H7 (cell line): ENCODE results near the gene ARHGAP40. TPM values are rescaled to one million over a fixed set of nuclear protein-coding genes. Genes with fewer than 3 reads are reported as not detected.
"Not testable (repeated sequence)": the region's sequence is repeated elsewhere in the genome, so short reads cannot be mapped to it uniquely, and the experiment has no call there.

Experiments used
- DNase-seq: peaks from one replicate; pipeline ENCODE4 v3.0.0; 2012
- H3K27me3 ChIP-seq: 2 replicates; pipeline ENCODE4 v1.6.0; 2011; ENCODE audit warnings: mild to moderate bottlenecking, low read length; ENCODE audit not compliant: control insufficient read depth, insufficient read depth
- H3K36me3 ChIP-seq: replicated peaks from 2 replicates; pipeline ENCODE4 v1.5.1; 2011; ENCODE audit warnings: low read length; ENCODE audit not compliant: control insufficient read depth, insufficient read depth
- H3K4me3 ChIP-seq: 2 replicates; pipeline ENCODE4 v1.5.1; 2011; ENCODE audit warnings: low read depth, mild to moderate bottlenecking, control low read depth, low read length, moderate library complexity; ENCODE audit not compliant: insufficient read depth
- total RNA-seq: library from RNA; depleted of rRNA; stranded (reverse); fragments of >200 nt; shearing (Covaris generic); gene quantifications from 2 replicates; pipeline ENCODE4 v1.2.3, GENCODE V29; 2014

Gene ARHGAP40
- total RNA-seq, 1 experiment from 2014 or later, result 13.2 TPM

- no peak for DNase-seq
- no peaks in the 10 kb centered on the region for H3K27me3 ChIP-seq
- H3K36me3 ChIP-seq, result no peaks in the 10 kb centered on the region
Measured at GRCh38 chr20:38581013-38581412, 20.6 kb upstream of the ARHGAP40 start, which contains the start of gene ADIG. Gene ADIG (plus strand): TSS chr20:38581197. CDS start chr20:38581251, 54 bp downstream.

DNA sequence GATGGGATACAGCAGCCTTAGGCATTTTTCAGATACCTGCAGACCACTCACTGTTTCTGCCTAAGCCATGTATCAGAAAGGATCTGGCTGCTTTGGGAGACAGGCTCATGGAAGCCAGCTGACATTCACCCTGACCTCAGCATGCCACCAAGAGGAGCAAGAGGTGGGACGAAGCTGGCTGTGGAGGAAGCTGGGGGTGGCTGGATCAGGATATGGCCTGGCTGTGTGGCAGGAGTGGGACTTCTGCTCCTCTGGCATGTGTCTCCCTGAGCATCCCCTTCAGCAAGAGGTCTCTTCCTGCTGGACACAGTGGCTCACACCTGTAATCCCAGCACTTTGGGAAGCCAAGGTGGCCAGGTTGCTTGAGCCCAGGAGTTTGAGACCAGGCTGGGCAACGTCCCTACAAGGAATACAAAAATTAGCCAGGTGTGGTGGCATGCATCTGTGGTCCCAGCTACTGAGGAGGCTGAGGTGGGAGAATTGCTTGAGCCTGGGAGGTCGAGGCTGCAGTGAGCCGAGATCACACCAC is 19.7 kb upstream of the ARHGAP40 start:
- no peak for DNase-seq
- Histone ChIP-seq H3K4me3 (no peak overlapping the region), H3K27me3 (no peaks in the 10 kb centered on the region), H3K36me3 (no peaks in the 10 kb centered on the region)

More at GRCh38 chr20:38581013-38581412, 20.6 kb upstream of the ARHGAP40 start, which contains the start of gene ADIG:
- H3K4me3 ChIP-seq, result no peak within 1 kb of the TSS

GRCh38 chr20:38583306-38583705 is 18.3 kb upstream of the ARHGAP40 start:
- Histone ChIP-seq H3K36me3 (no peaks in the 10 kb centered on the region), H3K4me3 (no peak overlapping the region), H3K27me3 (no peaks in the 10 kb centered on the region)
- no peak for DNase-seq

GRCh38 chr20:38584099-38584763 is 17.4 kb upstream of the ARHGAP40 start:
- H3K4me3 ChIP-seq, result no peak overlapping the region
- DNase-seq, result no peak
- no peaks in the 10 kb centered on the region for H3K27me3 ChIP-seq
- no peaks in the 10 kb centered on the region for H3K36me3 ChIP-seq

- no peak overlapping the region for H3K4me3 ChIP-seq
- no peak for DNase-seq
- no peaks in the 10 kb centered on the region for H3K27me3 ChIP-seq
- H3K36me3 ChIP-seq, result no peaks in the 10 kb centered on the region
Measured at GRCh38 chr20:38585404-38586180, 16.0 kb upstream of the ARHGAP40 start.

GRCh38 chr20:38586181-38586525 is 15.5 kb upstream of the ARHGAP40 start:
- DNase-seq, result no peak
- Histone ChIP-seq H3K27me3 (no peaks in the 10 kb centered on the region), H3K4me3 (no peak overlapping the region), H3K36me3 (no peaks in the 10 kb centered on the region)

DNA sequence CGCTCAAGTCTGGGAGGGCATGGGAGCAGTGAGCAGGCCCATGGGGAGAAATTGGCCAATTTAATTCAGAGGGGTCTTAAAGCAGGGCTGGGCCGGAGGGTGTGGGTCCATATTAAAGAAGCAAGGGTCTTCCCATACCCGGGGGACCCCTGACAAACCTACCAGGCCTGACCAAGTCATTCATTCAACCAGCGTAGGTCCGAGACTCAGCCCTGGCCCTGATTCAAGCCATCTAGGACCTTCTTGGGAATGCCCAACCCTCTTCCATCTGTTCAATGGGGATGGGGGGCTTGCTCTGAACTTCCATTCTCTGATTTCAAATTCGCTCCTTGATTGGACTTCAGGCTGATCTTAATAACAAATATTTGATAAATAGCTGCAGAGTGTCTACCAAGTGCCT is 13.3 kb upstream of the ARHGAP40 start:
- H3K4me3 ChIP-seq, result no peak overlapping the region
- DNase-seq, result no peak
- H3K36me3 ChIP-seq, result no peaks in the 10 kb centered on the region
- no peaks in the 10 kb centered on the region for H3K27me3 ChIP-seq

GRCh38 chr20:38589351-38589750 is 12.3 kb upstream of the ARHGAP40 start:
- H3K36me3 ChIP-seq, result no peaks in the 10 kb centered on the region
- no peaks in the 10 kb centered on the region for H3K27me3 ChIP-seq
- no peak for DNase-seq
- no peak overlapping the region for H3K4me3 ChIP-seq

DNA sequence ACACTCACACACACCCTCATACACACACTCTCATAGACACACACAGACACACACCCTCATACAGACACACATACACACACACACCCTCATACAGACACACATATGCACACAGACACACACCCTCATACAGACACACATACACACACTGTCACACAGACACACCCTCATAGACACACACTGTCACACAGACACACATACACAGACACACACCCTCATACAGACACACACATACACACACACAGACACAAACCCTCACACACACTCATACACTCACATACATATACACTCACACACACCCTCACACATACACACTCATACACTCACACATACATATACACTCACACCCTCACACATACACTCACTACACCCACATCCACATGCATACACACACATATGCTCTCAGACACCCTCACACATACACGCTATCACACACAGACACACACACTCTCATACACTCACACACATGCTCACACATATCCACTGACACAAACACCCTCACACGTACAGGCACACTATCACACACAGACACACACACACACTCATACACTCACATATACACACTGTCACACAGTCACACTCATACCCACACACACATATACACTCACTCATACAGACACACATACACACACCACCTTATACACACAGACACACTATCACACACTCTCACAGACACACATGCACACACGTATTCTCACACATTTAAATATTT is 11.5 kb upstream of the ARHGAP40 start:
- Histone ChIP-seq H3K4me3 (no peak overlapping the region), H3K27me3 (no peaks in the 10 kb centered on the region), H3K36me3 (no peaks in the 10 kb centered on the region)
- DNase-seq, result no peak

GRCh38 chr20:38590676-38591473 is 10.7 kb upstream of the ARHGAP40 start:
- no peak overlapping the region for H3K4me3 ChIP-seq
- DNase-seq, result peak; percentile 32

DNA sequence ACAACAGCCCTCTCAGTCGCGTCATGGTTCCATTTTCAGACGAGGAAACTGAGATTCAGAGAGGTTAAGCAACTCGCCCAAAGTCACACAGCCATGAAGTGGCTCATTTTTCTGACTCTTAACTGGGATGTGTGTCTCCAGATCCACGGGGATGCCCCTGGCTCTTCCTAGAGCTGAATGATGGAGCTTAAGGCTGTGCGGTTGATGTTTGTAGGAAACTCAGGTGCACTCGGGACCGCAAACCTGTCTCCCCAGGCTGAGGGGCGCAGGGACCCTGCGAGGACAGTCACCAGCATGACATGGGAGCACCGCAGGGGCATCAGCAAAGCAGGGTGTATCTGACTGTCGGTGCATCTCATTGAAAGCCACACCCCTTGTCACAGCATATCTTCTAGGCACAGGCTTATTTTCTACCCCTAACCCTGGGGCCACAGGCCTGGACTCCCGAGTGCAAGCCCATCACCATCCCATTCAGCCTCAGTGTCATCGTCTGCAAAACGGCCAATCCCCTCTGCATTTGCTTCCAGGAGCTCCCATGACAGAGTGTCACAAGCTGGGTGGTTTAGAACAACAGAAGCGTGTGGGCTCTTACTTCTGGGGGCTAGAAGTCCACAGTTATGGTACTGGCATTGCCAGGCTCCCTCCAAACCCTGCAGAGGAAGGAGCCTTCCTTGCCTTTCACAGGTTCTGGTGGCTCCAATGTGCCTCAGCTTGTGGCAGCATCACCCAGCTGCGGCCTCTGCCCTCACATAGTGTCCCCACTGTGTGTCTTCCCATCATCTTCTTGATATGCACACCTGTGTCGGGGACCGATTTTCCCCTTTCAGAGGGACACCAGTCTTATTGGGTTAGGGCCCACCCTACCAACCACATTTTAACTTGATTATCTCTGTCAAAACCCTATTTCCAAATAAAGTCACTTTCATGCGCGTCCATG is 9.9 kb upstream of the ARHGAP40 start:
- Histone ChIP-seq H3K27me3 (no peaks in the 10 kb centered on the region), H3K36me3 (no peaks in the 10 kb centered on the region), H3K4me3 (no peak overlapping the region)
- peak; percentile 10 for DNase-seq

More at GRCh38 chr20:38590676-38591473, 10.7 kb upstream of the ARHGAP40 start:
- H3K27me3 ChIP-seq, result no peaks in the 10 kb centered on the region
- H3K36me3 ChIP-seq, result no peaks in the 10 kb centered on the region

DNA sequence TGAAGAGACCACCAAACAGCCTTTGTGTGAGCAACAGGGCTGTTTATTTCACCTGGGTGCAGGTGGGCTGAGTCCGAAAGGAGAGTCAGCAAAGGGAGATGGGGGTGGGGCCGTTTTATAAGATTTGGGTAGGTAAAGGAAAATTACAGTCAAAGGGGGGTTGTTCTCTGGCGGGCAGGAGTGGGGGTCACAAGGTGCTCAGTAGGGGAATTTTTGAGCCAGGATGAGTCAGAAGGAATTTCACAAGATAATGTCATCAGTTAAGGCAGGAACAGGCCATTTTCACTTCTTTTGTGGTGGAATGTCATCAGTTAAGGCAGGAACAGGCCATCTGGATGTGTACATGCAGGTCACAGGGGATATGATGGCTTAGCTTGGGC is 9.2 kb upstream of the ARHGAP40 start:
- not testable (repeated sequence) for H3K27me3 ChIP-seq, H3K4me3 ChIP-seq, DNase-seq, H3K36me3 ChIP-seq

GRCh38 chr20:38594281-38594680 is 7.3 kb upstream of the ARHGAP40 start:
- not testable (repeated sequence) for H3K27me3 ChIP-seq, DNase-seq, H3K36me3 ChIP-seq, H3K4me3 ChIP-seq
